Parietal lobe (tissue), 1 donor: ENCODE results near the gene CDKN2A. TPM values are rescaled to one million over a fixed set of nuclear protein-coding genes. Genes with fewer than 3 reads are reported as not detected.

ENCODE experiments used
- total RNA-seq: library from RNA; depleted of rRNA; stranded (reverse); fragments of >200 nt; gene quantifications from one replicate; pipeline ENCODE4 v1.2.3, GENCODE V29; 2014

Gene CDKN2A
- total RNA-seq, result not detected

DNA sequence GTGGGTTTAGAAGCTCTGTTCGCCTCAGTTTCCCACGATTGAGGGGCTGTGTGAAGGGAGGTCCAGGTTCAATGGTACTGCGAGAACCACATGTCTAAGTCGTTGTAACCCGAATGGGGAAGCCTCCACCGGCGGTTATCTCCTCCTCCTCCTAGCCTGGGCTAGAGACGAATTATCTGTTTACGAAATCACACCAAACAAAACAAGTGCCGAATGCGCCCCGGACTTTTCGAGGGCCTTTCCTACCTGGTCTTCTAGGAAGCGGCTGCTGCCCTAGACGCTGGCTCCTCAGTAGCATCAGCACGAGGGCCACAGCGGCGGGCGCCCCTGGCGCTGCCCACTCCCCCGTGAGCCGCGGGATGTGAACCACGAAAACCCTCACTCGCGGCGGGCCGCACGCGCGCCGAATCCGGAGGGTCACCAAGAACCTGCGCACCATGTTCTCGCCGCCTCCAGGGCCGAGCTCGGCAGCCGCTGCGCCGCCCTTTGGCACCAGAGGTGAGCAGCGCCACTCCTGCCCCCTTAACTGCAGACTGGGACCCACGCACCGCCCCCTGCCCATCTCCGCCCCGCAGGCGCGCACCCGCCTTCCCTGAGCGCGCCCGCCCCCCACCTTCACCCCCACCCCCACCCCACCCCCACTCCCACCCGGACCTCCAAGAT is at the start of gene CDKN2A:
Gene CDKN2A, minus strand, starts transcription at position 500 of the 663 bp plus-strand sequence.

DNA sequence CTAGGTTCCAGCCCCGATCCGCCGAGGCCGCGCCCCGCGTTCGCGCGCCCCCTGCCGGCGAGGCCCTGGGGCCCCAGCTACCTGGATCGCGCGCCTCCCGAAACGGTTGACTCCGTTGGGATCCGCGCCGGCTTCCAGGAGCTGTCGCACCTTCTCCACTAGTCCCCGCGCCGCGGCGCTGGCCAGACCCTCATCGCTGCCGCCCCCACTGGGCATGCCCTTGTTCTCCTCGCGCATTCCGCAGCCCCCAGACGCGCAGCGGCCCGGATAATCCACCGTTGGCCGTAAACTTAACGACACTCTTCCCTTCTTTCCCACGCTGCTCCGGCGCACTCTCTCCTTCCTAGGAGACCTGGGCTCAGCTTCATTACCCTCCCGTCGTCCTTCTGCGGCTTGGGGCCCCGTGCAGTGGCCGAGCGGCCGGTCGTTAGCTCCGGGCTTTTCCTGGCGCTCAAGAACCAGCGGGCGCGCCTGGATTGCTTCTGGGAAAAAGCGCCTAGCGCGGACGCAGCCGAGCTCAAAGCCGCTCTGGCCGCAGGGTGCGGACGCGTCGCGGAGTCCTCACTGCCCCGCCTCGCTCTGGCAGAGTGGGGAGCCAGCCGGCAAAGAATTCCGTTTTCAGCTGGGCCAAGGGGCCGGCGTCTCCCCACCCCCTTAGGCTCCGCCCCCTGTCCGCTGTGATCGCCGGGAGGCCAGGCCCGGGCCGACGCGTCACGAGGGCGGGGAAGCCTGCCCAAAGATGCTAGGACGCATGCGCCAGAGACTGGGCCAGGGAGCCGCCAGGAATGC is 14.7 kb upstream of the CDKN2A start, which contains the start of gene CDKN2B:
Gene CDKN2B, minus strand, starts transcription at position 589 of the 789 bp plus-strand sequence. Its CDS starts 352 bp downstream, at position 237.

DNA sequence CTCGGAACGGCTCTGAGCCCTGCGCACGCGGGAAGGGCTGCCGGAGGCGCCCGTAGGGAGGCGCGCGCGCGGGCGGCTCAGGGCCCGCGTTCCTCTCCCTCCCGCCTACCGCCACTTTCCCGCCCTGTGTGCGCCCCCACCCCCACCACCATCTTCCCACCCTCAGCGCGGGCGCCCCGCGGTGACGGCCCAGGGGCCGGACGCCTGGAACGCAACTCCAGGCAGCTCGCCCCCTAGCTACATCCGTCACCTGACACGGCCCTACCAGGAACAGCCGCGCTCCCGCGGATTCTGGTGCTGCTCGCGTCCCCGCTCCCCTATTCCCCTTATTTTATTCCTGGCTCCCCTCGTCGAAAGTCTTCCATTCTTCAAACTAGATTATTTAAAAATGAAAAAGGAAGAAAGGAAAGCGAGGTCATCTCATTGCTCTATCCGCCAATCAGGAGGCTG is 389 bp upstream of the CDKN2A start, which contains the start of gene CDKN2B-AS1:
Gene CDKN2B-AS1, plus strand, starts transcription at position 236 of the 450 bp plus-strand sequence.

Other genes with a start within 250 kb of the CDKN2A start
- gene MTAP, start 191.8 kb downstream of the CDKN2A start, total RNA-seq, result 21.6 TPM
- gene CDKN2B-AS1, start 399 bp upstream of the CDKN2A start, total RNA-seq, result 0.63 TPM
- 0.31 TPM for gene CDKN2B, start 14.9 kb upstream of the CDKN2A start, total RNA-seq